Large intestine (tissue), 3 donors: Measurements from ENCODE around the gene VILL. TPM values are rescaled to one million over a fixed set of nuclear protein-coding genes. Genes with fewer than 3 reads are reported as not detected.
"Not testable (repeated sequence)": the region's sequence is repeated elsewhere in the genome, so short reads cannot be mapped to it uniquely, and the experiment has no call there.

Source experiments
- DNase-seq, 2 donors: peaks; one replicate each; pipeline versions ENCODE4 v3.0.0 to v3.0.0-alpha.2; 2013
- H3K27ac ChIP-seq: one replicate; pipeline ENCODE4 v1.5.1; 2013; ENCODE audit warnings: low read length
- H3K27me3 ChIP-seq: 2 replicates; pipeline ENCODE4 v1.6.1; 2013; ENCODE audit warnings: low read length; ENCODE audit not compliant: control insufficient read depth, insufficient read depth
- H3K36me3 ChIP-seq: 2 replicates; pipeline ENCODE4 v1.6.1; 2013; ENCODE audit warnings: low read length; ENCODE audit not compliant: control insufficient read depth, insufficient read depth
- H3K4me1 ChIP-seq: one replicate; pipeline ENCODE4 v1.6.1; 2013; ENCODE audit warnings: low read length; ENCODE audit not compliant: control insufficient read depth, insufficient read depth
- H3K4me3 ChIP-seq: one replicate; pipeline ENCODE4 v1.5.1; 2013; ENCODE audit warnings: low read length
- H3K9me3 ChIP-seq: one replicate; pipeline ENCODE4 v1.6.1; 2013; ENCODE audit warnings: mild to moderate bottlenecking, low read depth, low read length, moderate library complexity; ENCODE audit not compliant: control insufficient read depth
- WGBS: methylation state at CpG from one replicate; pipeline ENCODE4 v1.1.5; 2013; ENCODE audit warnings: low lambda C conversion rate; ENCODE audit not compliant: insufficient coverage; 5-methylcytosine and 5-hydroxymethylcytosine counted together
- polyA plus RNA-seq: library from polyadenylated mRNA; unstranded; fragments of 120-200 nt; gene quantifications from one replicate; pipeline ENCODE4 v1.2.1, GENCODE V29; 2013

The VILL gene
- polyA plus RNA-seq, 1 donor = 73.7 TPM

DNA sequence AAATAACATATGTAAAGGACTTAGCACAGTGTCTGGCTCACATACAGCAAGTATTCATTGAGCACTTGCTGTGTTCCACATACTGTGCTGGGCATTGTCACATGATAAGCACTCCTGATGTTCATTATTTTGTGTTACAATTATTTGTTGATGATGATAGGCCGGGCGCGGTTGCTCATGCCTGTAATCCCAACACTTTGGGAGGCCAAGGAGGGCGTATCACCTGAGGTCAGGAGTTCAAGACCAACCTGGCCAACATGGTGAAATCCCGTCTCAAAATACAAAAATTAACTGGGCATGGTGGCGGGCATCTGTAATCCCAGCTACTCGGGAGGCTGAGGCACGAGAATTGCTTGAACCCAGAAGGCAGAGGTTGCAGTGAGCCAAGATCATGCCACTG is 18.5 kb upstream of the VILL start:
- H3K27me3 ChIP-seq, DNase-seq, H3K9me3 ChIP-seq, H3K4me1 ChIP-seq, H3K27ac ChIP-seq, H3K4me3 ChIP-seq: not testable (repeated sequence)
- H3K36me3 ChIP-seq = peaks cover 46% of the 10 kb centered on the region
- no CpG with 5 or more reads among the region's 8 CpGs for WGBS

DNA sequence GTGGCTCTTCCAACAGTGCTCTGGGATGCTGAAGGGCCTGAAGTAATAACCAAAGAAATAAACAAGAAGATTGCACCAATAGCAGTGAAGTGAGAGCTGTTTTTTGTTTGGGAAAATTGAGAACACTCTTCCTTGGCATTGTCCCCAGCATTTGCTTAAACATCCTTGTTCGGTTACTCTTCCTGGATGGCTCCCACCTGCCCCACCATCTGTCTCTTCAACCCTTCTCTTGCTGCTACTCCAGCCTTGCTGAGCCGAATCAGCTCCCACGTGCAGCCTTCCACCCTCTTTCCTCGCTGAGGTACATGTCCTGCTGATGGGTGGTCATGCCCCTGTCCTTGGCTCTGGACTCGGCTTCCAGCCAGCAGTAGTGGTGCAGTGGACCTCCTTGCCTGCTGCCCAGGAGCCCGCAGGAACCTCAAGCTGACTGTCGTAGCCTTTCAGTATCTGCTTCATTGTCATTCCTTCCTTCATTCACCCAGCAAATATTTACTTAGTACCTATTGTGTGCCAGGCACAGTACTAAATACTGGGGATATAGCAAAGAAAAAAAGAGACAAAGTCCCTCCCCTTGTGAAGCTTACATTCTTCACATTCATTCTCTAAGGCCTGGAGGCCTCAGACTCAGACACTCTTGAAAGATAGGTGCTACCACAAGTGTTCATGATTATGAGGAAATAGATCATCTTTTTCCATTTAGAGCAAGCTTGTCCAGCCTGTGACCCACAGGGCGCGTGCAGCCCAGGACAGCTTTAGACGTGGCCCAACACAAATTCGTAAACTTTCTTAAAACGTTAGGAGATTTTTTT is 17.1 kb upstream of the VILL start:
- peaks cover 48% of the 10 kb centered on the region for H3K36me3 ChIP-seq
- H3K9me3 ChIP-seq = no peaks in the 10 kb centered on the region
- WGBS = no CpG with 5 or more reads among the region's 12 CpGs
- no peaks in the 10 kb centered on the region for H3K27me3 ChIP-seq
- no peak for DNase-seq
- H3K4me3 ChIP-seq = no peak overlapping the region
- peaks cover 7% of the 10 kb centered on the region for H3K4me1 ChIP-seq
- H3K27ac ChIP-seq = no peak overlapping the region

DNA sequence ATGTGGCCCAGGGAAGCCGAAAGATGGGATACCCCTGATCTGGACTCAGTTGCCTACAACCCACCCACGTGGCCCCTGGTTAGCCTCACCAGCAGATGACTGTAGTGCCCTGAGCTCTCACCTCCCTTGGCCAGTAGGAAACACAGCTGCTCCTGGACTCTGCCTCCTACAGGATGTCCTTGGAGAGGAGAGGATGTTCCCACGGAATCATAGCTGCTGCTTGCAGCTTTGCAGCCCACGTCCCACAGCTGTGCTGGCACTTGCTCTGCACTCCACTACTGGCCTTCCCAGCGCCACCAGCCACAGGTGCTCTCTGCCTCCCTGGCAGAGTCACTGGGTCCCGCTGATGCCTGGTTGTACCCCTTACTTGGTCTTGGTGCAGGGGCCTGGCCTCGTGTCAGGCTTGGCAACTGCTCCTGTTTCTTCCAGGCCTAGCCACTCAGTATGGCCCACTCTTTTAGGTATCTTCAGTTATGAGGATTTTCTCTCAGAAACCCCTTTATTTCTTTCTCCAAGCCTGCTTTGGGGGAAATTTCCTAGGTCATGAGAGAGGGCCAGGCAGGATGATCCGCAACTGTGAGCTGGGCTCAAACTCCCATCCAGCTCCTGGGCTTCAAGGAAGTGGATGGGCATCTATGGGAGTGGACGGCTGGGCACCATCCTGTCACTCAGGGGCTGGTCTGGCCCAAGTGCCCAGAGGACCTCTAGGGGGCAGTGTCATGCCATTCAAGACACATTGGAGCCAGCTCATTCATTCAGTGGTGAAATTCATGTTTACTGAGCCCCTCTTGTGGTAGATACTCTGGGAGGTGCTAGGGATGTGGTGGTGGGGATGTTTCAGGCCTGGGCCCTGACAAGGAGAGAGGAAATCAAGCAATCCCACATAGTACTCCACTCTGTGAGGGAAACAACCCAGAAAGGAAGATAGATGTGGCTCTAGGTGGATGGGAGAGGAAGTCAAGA is 16.2 kb upstream of the VILL start:
- Histone ChIP-seq H3K27ac (no peak overlapping the region), H3K4me1 (peaks cover 7% of the 10 kb centered on the region), H3K9me3 (no peaks in the 10 kb centered on the region), H3K27me3 (no peaks in the 10 kb centered on the region), H3K36me3 (peaks cover 46% of the 10 kb centered on the region), H3K4me3 (no peak overlapping the region)
- WGBS = no CpG with 5 or more reads among the region's 9 CpGs
- peak; percentile 57 to 66 for DNase-seq

DNA sequence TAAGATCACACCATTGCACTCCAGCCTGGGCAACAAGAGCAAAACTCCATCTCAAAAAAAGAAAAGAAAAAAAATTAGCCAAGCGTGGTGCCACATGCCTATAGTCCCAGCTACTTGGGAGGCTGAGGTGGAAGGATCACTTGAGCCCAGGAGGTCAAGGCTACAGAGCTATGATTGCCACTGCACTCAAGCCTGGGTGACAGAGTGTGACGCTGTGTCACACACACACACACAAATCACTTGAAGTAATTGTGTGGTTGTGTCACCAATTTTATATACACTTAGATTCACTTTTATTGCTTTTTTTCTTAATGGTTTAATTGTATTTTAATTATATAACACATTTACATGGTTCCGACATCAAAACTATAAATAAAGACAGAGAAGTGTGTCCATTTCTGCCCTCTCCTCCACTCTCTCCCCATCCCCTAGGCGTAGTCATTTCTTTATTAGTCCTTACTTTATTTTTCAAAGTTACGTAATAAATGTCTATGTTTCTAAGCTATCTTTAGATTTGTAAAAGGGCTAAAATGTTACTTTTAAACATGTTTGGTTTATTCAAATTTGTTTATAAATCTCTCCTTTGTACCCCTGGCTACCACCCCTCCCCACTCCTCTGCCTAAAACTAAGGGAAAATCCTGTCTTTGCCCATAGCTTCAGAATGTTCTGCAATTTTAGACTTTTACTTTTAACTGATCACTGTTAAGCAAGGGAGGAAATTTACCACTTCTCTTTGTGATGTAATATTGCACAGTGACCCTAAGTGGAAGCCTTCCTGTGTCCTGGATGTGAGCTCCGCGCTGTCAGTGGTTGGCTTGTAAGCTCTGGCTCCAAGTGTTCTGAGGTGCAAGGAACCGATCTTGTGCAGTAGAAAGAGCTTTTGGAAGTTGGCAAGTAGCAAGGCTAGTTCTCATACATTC is 10.8 kb upstream of the VILL start:
- H3K27me3 ChIP-seq = no peaks in the 10 kb centered on the region
- H3K27ac ChIP-seq = no peak overlapping the region
- peaks cover 26% of the 10 kb centered on the region for H3K36me3 ChIP-seq
- no peak for DNase-seq
- no peaks in the 10 kb centered on the region for H3K9me3 ChIP-seq
- peaks cover 9% of the 10 kb centered on the region for H3K4me1 ChIP-seq
- no peak overlapping the region for H3K4me3 ChIP-seq
- 94% methylated on average over 3 of the region's 8 CpGs for WGBS

DNA sequence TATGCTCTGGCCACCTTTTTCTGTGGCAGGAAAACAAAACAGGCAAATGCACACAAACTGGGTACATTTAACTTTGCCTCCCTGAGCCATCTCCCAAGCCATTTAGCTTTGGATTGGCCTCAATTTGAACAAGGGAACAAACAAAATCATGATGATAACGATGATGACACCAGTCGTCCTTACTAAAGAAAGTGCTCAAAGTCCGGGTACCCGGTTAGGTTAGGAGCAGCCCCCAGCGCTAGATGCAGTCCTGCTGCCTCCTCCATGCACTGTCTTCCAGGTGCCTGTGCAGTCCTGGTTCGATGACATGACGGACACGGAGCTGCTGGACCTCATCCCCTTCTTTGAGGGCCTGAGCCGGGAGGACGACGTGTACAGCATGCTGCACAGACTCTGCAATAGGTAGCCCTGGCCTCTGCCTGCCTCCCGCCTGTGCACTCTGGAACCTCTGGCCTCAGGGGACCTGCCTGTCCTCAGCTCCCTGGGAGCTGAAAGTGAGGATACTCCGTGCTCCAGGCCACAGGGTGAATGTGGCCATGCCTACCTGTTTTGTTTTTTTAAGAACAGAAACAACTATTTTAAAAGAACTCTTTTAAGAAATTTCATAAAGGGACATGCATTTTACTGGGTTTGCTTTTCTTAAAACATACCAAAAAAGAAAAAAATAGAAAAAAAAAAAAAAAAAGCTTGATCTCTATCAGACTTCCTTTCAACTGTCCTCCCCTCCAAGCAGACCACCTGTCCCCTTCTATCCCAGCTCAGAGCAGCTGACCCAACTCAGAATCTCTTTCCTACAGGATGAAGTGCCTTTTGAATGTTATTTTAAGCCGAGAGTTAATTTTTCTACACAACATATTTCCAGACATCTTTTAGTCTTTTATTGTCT is 9.9 kb upstream of the VILL start:
- DNase-seq = peak in 1 of 2 donors; percentile 48
- Histone ChIP-seq H3K36me3 (peaks cover 22% of the 10 kb centered on the region), H3K4me3 (no peak overlapping the region), H3K4me1 (peaks cover 14% of the 10 kb centered on the region), H3K27me3 (no peaks in the 10 kb centered on the region), H3K9me3 (no peaks in the 10 kb centered on the region), H3K27ac (no peak overlapping the region)
- 100% methylated on average over 1 of the region's 14 CpGs for WGBS

DNA sequence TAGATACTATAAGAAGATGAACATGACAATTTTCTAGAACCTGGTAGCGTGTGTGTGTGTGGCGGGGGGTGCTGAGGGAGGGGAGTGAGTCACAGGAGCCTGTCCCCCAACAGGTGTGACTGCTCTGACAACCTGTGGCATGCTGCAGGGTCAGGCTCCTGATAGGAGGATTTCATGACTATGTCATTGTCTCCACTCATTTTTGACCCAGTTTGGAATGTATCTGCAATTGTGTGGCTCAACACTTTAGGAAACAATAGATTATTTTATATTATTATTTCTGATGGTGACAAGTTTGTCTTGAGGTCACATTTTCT is 9.3 kb upstream of the VILL start:
- no peak for DNase-seq
- H3K27me3 ChIP-seq = no peaks in the 10 kb centered on the region
- no peaks in the 10 kb centered on the region for H3K9me3 ChIP-seq
- peaks cover 20% of the 10 kb centered on the region for H3K4me1 ChIP-seq
- H3K27ac ChIP-seq = no peak overlapping the region
- peaks cover 16% of the 10 kb centered on the region for H3K36me3 ChIP-seq
- no peak overlapping the region for H3K4me3 ChIP-seq
- no CpG with 5 or more reads among the region's 2 CpGs for WGBS

DNA sequence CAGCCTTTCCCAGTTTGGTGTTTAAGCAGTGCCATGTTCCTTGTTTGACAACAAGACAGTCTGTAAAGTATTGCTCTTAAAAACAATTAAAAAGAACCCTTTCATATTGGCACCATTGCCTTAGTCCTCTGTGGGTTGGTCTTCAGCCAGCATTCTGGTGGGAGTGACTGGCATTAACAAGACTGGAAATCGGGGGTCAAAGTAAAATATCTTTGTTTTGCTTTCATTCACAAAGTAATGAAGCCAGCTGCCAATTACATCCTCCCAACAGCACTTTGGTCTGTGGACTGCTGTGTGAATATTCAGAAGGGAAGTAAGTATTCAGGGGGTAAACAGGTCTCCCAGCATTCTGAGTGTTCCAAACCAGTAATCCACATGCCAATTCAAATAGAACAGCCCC is 8.3 kb upstream of the VILL start:
- Histone ChIP-seq H3K27ac (no peak overlapping the region), H3K4me1 (peaks cover 28% of the 10 kb centered on the region), H3K36me3 (peaks cover 7% of the 10 kb centered on the region), H3K9me3 (no peaks in the 10 kb centered on the region), H3K4me3 (no peak overlapping the region), H3K27me3 (no peaks in the 10 kb centered on the region)
- no peak for DNase-seq
- WGBS = no CpG with 5 or more reads among the region's 1 CpG

DNA sequence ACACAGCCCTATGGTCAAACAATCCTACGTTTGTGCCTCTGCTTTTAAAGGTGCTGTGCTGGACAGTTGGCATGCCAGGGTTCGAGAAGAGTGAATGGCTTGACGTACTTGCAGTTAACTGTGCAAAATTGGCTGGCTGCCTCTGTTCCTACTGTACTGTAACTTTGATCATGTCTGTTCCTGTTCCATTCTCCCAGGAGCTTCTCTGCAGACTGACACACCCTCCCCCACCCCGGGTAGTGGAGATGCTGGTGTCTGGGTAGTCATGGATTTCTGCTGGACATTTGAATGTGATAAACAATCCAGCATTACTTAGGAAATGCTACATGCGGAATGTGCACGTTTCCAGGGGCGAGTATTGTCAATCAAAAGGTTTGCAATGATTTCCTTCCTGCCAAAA is 6.5 kb upstream of the VILL start:
- Histone ChIP-seq H3K9me3 (no peaks in the 10 kb centered on the region), H3K4me1 (peaks cover 43% of the 10 kb centered on the region), H3K27ac (no peak overlapping the region), H3K36me3 (peaks cover 7% of the 10 kb centered on the region), H3K27me3 (no peaks in the 10 kb centered on the region), H3K4me3 (no peak overlapping the region)
- no peak for DNase-seq
- no CpG with 5 or more reads among the region's 7 CpGs for WGBS

DNA sequence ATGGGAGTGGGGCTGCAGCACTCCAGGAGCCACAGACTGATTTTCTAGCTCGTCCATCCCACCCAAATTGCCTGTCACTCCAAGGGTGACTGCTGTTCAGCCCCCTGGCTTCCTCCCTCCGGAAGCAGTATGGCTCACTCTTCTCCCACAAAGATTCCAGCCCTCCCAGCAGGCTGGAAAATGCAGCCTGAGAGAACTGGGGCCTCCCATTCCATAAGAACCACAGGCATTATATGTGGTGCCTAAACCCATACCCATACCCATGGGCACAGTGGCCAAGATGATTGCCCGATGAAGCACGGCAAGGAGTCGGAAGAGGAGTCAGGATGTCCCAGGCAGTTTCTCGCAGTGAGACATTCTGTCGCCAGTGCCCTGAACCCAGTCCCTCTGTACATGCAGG is 6.0 kb upstream of the VILL start:
- WGBS = 100% methylated on average over 1 of the region's 7 CpGs
- Histone ChIP-seq H3K36me3 (peaks cover 7% of the 10 kb centered on the region), H3K9me3 (no peaks in the 10 kb centered on the region), H3K27ac (no peak overlapping the region), H3K27me3 (no peaks in the 10 kb centered on the region), H3K4me1 (peaks cover 48% of the 10 kb centered on the region), H3K4me3 (no peak overlapping the region)
- no peak for DNase-seq
